Measurements from ENCODE around the gene C1orf35.
"Not testable (repeated sequence)": the region's sequence is repeated elsewhere in the genome, so short reads cannot be mapped to it uniquely, and the experiment has no call there.

Gene C1orf35

GRCh38 chr1:228142155-228142691 is 39.1 kb upstream of the C1orf35 start:
- no peak for DNase-seq (ENCODE audit: low spot score)

GRCh38 chr1:228141226-228142044 is 38.3 kb upstream of the C1orf35 start:
- peak; percentile 27 for DNase-seq (ENCODE audit: low spot score)

DNA sequence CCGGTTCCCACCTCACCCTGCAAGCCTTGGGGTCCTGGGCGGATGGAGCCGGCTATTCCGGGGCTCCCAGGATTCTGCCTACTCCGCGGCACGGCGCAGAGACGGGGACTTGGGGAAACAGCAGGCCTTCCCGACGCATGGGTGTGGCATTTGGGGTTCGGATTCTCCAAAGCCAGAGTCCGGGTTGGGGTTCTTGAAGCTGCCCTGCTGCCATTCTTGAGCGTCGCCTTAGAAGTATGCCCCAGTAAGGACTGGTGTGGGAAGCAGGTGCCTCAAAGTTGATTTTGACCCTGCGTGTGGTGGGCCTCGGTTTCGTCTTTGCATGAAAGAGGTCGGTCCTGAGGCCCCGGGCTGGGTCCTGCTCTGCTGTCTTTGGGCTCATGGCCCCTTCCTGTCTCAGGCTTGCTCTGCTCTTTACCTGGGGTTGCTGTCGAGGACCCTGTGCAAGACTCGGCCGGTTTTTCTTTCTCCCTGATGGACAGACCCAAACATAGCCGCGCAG is 37.6 kb upstream of the C1orf35 start:
- DNase-seq (ENCODE audit: low spot score), result no peak

GRCh38 chr1:228139931-228140723 is 37.0 kb upstream of the C1orf35 start, which contains the start of gene GUK1:
Gene GUK1, plus strand, starts transcription at chr1:228140279. Its CDS starts 24 bp downstream, at chr1:228140303.
- DNase-seq (ENCODE audit: low spot score), result peak; percentile 100

DNA sequence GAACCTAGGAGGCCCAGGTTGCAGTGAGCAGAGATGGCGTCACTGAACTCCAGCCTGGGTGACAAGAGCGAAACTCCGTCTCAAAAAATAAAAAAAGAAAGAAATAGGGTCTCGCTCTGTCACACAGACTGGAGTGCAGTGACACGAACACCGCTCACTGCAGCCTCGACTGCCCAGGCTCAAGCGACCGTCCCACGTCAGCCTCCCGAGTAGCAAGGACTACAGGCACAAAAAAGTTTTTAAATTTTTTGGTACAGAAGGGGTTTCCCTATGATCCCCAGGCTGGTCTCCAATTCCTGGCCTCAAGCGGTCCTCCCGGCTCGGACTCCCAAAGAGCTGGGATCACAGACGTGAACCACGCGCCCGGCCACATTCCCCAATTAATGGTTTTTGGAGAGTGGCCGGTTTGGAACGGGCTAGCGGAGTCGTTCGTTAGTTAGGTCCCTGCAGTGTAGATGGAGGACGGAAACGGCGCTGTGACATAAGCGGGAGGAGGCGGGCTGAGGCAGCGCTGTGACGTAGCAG is 36.3 kb upstream of the C1orf35 start:
- no peak for DNase-seq (ENCODE audit: low spot score)

- DNase-seq (ENCODE audit: low spot score), result no peak
Observed at GRCh38 chr1:228136901-228137300, 33.8 kb upstream of the C1orf35 start.

- DNase-seq (ENCODE audit: low spot score), result no peak
Observed at GRCh38 chr1:228134591-228134990, 31.5 kb upstream of the C1orf35 start.

GRCh38 chr1:228131766-228132165 is 28.6 kb upstream of the C1orf35 start:
- no peak for DNase-seq (ENCODE audit: low spot score)

- DNase-seq (ENCODE audit: low spot score), result no peak
Observed at GRCh38 chr1:228125185-228125584, 22.1 kb upstream of the C1orf35 start.

DNA sequence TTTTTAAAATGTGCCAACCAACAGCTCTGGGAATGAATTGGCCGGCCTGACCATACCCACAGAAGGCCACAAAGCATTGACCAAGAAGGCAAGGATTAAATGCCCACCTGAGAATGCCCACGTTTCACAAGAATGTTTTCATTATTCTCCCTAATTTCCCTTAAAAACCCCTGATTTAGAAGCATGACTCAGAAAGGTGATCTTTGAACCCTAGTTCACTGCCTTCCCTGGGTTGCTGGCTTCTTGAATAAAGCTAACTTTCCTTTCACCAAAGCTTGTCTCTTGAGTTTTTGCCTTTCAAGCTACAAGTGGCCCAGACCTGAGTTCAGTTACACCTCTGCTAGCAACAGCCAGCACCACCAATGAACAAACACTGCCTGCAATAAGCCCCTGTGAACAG is 20.4 kb upstream of the C1orf35 start:
- DNase-seq (ENCODE audit: low spot score), result no peak

DNA sequence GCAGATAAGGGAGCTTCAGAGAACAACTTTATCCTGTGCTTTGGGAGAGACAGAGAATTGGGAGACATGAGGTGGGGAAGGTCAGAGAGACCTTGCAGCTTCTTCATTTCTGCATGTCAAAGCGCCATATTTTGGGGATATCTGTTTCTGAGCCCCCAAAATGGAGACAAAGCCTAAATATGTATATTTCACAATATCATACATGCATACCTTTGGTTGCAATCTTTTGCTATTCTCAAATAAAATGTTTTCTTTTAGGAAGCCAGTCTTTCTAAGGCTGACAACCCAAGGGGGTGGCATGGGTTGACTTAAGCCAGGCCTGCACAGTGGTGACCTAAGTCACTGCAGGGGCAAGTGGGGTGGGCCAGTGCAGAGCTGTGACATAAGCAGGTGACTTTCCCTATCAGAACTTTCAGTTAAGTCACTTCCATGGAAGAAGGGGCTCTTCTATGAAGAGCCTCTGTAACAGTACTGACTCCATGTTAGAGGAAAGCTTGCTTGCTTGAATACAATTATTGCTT is 19.9 kb upstream of the C1orf35 start:
- DNase-seq (ENCODE audit: low spot score), result no peak

- no peak for DNase-seq (ENCODE audit: low spot score)
Observed at GRCh38 chr1:228120857-228121489, 17.8 kb upstream of the C1orf35 start.

GRCh38 chr1:228120351-228120750 is 17.2 kb upstream of the C1orf35 start:
- no peak for DNase-seq (ENCODE audit: low spot score)

GRCh38 chr1:228118040-228118439 is 14.9 kb upstream of the C1orf35 start:
- DNase-seq (ENCODE audit: low spot score), result no peak

GRCh38 chr1:228117335-228117734 is 14.2 kb upstream of the C1orf35 start:
- DNase-seq (ENCODE audit: low spot score), result no peak

DNA sequence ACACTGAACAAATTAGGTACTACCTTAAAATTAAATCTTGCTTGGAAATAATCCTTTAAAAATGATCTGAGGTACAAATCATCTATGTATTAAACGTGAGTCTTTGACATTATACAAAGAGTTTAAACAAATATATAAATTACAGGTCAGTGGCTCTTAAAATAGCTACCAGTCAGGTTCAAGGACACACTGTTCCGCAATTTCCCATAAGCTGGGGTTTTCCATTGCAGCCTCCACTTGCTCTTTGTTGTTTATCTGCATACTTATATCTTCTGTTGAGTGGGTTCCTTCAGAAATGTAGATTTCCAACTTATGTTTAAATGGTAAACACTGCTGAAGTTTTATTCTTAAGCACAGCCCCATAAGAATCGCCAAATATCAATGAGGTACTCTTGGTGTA is 11.7 kb upstream of the C1orf35 start:
- DNase-seq (ENCODE audit: low spot score), result no peak

GRCh38 chr1:228112617-228113016 is 9.5 kb upstream of the C1orf35 start:
- no peak for DNase-seq (ENCODE audit: low spot score)

- DNase-seq (ENCODE audit: low spot score), result no peak
Observed at GRCh38 chr1:228112167-228112566, 9.0 kb upstream of the C1orf35 start.

- DNase-seq (ENCODE audit: low spot score), result not testable (repeated sequence)
Observed at GRCh38 chr1:228111315-228111714, 8.2 kb upstream of the C1orf35 start.

- DNase-seq (ENCODE audit: low spot score), result no peak
Observed at GRCh38 chr1:228110556-228110955, 7.4 kb upstream of the C1orf35 start.

GRCh38 chr1:228109962-228110488 is 6.9 kb upstream of the C1orf35 start:
- DNase-seq (ENCODE audit: low spot score), result no peak

Measured in CD4-positive, alpha-beta T cell treated with Interleukin-15 for 4 hours (primary cell).